Gastrocnemius medialis (tissue), 4 donors: ENCODE measurements around the gene VPS26A.

Experiments used
- CTCF ChIP-seq, 5 experiments: fragments of 450-650 bp in 3 of 5; fragments of 200-600 bp in 2 of 5; sonication (generic) in 2 of 5; IDR thresholded peaks in 4 of 5; conservative IDR thresholded peaks in 1 of 5; 1 replicate in 4 of 5; 2 replicates in 1 of 5; pipeline ENCODE4 v1.5.1; 2016 to 2019; ENCODE audit warnings: antibody characterized with exemption in 5 of 5, mild to moderate bottlenecking in 3 of 5, moderate library complexity in 3 of 5
- POLR2A ChIP-seq, 2 donors: fragments of 450-650 bp; IDR thresholded peaks; one replicate each; pipeline ENCODE4 v1.6.1; 2017; ENCODE audit warnings: antibody characterized with exemption in 2 of 2, mild to moderate bottlenecking in 2 of 2, moderate library complexity in 2 of 2

GRCh38 chr10:69180525-69181204 lies 56.7 kb downstream of the VPS26A start:
- TF ChIP-seq CTCF (IDR thresholded peaks at IDR 0.05 in 4 of 5, conservative IDR thresholded peaks at IDR 0.05 in 1 of 5) (no peak), POLR2A (IDR thresholded peaks at IDR 0.05) (no peak)
